HCT116 (cell line): ENCODE measurements around the gene CLEC10A.

Experiments
- CBX3 ChIP-seq: IDR thresholded peaks from 2 replicates; pipeline ENCODE4 v1.6.1; 2012; ENCODE audit warnings: low read depth
- CTCF ChIP-seq, 3 experiments: fragments of 200-600 bp in 1 of 3; sonication (generic) in 1 of 3; IDR thresholded peaks in 2 of 3; conservative IDR thresholded peaks in 1 of 3; 2 replicates each; pipeline ENCODE4 v1.5.1; 2012 to 2017; ENCODE audit warnings: low read depth in 2 of 3, low read length in 2 of 3, antibody characterized with exemption in 1 of 3, borderline replicate concordance in 1 of 3, control low read depth in 1 of 3, mild to moderate bottlenecking in 1 of 3, mixed read lengths in 1 of 3, mixed run types in 1 of 3, moderate library complexity in 1 of 3; ENCODE audit not compliant: insufficient read depth in 1 of 3
- EGR1 ChIP-seq: IDR thresholded peaks from 2 replicates; pipeline ENCODE4 v1.6.1; 2012; ENCODE audit warnings: low read depth
- POLR2A ChIP-seq: IDR thresholded peaks from 2 replicates; pipeline ENCODE4 v1.7.0; 2011; ENCODE audit warnings: borderline replicate concordance; ENCODE audit not compliant: insufficient read depth, insufficient read length; ENCODE audit errors: extremely low read depth
- POLR2AphosphoS5 ChIP-seq: IDR thresholded peaks from 2 replicates; pipeline ENCODE4 v1.6.1; 2011; ENCODE audit warnings: mild to moderate bottlenecking, low read depth, low read length, moderate library complexity
- SP1 ChIP-seq: IDR thresholded peaks from 2 replicates; pipeline ENCODE4 v1.6.1; 2012; ENCODE audit warnings: low read depth
- YY1 ChIP-seq: IDR thresholded peaks from 2 replicates; pipeline ENCODE4 v1.6.1; 2011; ENCODE audit warnings: low read length, low read depth, moderate library complexity, mild to moderate bottlenecking; ENCODE audit not compliant: insufficient replicate concordance; ENCODE audit errors: extremely low read depth
- ZNF274 ChIP-seq: fragments of 200-500 bp; sonication (Bioruptor generic); IDR thresholded peaks from 2 replicates; pipeline ENCODE4 v1.6.1; 2014; ENCODE audit warnings: mild to moderate bottlenecking, low read depth, low read length, inconsistent platforms
- TF ChIP-seq, protein P1 (sequence below): IDR thresholded peaks from 2 replicates; pipeline ENCODE4 v1.6.1; 2012; ENCODE audit warnings: low read depth

- no peak for TF ChIP-seq POLR2A
- TF ChIP-seq POLR2AphosphoS5 = no peak
- no peak for TF ChIP-seq CTCF (IDR thresholded peaks at IDR 0.05 in 2 of 3, conservative IDR thresholded peaks at IDR 0.05 in 1 of 3; ENCODE audit: borderline replicate concordance in 1 of 3, insufficient read depth in 1 of 3, low read depth in 2 of 3, low read length in 2 of 3)
- TF ChIP-seq YY1 = no peak
- TF ChIP-seq CBX3 = no peak
- no peak for TF ChIP-seq SP1
- no peak for TF ChIP-seq ZNF274
- no peak for TF ChIP-seq EGR1
- TF ChIP-seq, protein P1, sequence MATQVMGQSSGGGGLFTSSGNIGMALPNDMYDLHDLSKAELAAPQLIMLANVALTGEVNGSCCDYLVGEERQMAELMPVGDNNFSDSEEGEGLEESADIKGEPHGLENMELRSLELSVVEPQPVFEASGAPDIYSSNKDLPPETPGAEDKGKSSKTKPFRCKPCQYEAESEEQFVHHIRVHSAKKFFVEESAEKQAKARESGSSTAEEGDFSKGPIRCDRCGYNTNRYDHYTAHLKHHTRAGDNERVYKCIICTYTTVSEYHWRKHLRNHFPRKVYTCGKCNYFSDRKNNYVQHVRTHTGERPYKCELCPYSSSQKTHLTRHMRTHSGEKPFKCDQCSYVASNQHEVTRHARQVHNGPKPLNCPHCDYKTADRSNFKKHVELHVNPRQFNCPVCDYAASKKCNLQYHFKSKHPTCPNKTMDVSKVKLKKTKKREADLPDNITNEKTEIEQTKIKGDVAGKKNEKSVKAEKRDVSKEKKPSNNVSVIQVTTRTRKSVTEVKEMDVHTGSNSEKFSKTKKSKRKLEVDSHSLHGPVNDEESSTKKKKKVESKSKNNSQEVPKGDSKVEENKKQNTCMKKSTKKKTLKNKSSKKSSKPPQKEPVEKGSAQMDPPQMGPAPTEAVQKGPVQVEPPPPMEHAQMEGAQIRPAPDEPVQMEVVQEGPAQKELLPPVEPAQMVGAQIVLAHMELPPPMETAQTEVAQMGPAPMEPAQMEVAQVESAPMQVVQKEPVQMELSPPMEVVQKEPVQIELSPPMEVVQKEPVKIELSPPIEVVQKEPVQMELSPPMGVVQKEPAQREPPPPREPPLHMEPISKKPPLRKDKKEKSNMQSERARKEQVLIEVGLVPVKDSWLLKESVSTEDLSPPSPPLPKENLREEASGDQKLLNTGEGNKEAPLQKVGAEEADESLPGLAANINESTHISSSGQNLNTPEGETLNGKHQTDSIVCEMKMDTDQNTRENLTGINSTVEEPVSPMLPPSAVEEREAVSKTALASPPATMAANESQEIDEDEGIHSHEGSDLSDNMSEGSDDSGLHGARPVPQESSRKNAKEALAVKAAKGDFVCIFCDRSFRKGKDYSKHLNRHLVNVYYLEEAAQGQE = no peak
Measured at GRCh38 chr17:7094652-7095019, 14.6 kb upstream of the CLEC10A start.
